AG04450 (cell line): Measurements from ENCODE around the gene PTPN3. TPM values are rescaled to one million over a fixed set of nuclear protein-coding genes. Genes with fewer than 3 reads are reported as not detected.

Experiments used
- CTCF ChIA-PET: fragments of 300-600, 350-600 bp; formaldehyde crosslinking; extraction: SDS; loops from one replicate; lab custom pipeline; 2022; ENCODE audit warnings: antibody characterized with exemption, inconsistent platforms; lab: Charles Lee
- POLR2A ChIA-PET: fragments of 350-600 bp; formaldehyde crosslinking; extraction: SDS; loops from one replicate; lab custom pipeline; 2021; ENCODE audit warnings: antibody characterized with exemption, inconsistent platforms; lab: Yijun Ruan, JAX
- DNase-seq: peaks from one replicate; pipeline ENCODE4 v3.0.0-alpha.2; 2011; ENCODE audit warnings: low read depth, low spot score
- H3K27ac ChIP-seq: one replicate; pipeline ENCODE4 v1.5.1; 2012; ENCODE audit warnings: low read depth, low read length, control low read depth
- H3K27me3 ChIP-seq: one replicate; pipeline ENCODE4 v1.6.0; 2012; ENCODE audit warnings: low read length; ENCODE audit not compliant: control insufficient read depth, insufficient read depth
- H3K4me3 ChIP-seq: 2 replicates; pipeline ENCODE4 v1.5.1; 2011; ENCODE audit warnings: mild to moderate bottlenecking, low read depth, low read length, control low read depth
- H3K9me3 ChIP-seq: 2 replicates; pipeline ENCODE4 v1.5.1; 2012; ENCODE audit warnings: low read length; ENCODE audit not compliant: control insufficient read depth, insufficient read depth
- polyA plus RNA-seq: library from polyadenylated mRNA; depleted of rRNA; stranded (reverse); fragments of >200 nt; gene quantifications from 2 replicates; pipeline ENCODE4 v1.2.3, GENCODE V29; 2011
- TF ChIP-seq, protein P1 (sequence below): IDR thresholded peaks from 2 replicates; pipeline ENCODE4 v1.5.1; 2011; ENCODE audit warnings: low read depth, low read length, control low read depth, inconsistent platforms

Gene PTPN3
- polyA plus RNA-seq, 1 experiment: 1.4 TPM

DNA sequence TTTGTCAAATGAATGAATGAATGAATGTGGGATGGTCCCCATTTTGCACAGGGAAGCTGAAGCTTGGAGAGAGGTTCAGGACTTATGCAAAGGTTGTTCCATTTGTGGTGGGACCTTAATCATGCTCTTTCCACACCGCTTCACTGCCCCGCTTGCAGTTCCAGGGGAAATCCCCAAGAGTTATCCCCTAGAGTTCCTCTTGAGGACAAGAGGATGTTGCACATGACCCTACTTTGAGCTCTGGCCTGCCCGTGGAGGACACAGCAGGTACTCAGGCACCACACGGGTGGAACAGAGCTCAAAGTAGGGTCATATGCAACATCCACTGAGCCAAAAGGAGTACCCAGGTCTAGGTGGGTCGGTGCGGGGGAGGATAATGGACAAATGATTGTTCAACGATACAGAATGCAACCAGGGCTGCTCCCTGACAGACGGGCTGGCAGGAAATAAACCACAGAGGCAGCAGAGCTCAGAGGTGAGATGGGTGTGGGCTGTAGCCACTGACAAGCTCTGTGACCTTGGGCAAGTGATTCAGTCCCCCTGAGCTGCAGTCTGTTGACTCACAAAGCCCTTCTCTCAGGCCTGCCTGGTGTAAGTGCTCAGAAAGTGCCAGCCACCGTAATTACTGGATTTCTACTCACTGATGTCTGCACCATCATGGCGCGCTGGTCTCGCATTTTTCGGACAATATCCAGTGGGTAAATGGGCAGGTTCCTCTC lies 116.9 kb downstream of the PTPN3 start:
- POLR2A ChIA-PET: no interaction called here
- no peak for DNase-seq
- no peak overlapping the region for H3K27ac ChIP-seq
- H3K27me3 ChIP-seq: no peaks in the 10 kb centered on the region
- CTCF ChIA-PET: interaction anchor here (1.7 kb wide), 1 partner anchor 60 kb away, joined by 4 read pairs; no protein-coding TSS in a partner anchor
- TF ChIP-seq, protein P1, sequence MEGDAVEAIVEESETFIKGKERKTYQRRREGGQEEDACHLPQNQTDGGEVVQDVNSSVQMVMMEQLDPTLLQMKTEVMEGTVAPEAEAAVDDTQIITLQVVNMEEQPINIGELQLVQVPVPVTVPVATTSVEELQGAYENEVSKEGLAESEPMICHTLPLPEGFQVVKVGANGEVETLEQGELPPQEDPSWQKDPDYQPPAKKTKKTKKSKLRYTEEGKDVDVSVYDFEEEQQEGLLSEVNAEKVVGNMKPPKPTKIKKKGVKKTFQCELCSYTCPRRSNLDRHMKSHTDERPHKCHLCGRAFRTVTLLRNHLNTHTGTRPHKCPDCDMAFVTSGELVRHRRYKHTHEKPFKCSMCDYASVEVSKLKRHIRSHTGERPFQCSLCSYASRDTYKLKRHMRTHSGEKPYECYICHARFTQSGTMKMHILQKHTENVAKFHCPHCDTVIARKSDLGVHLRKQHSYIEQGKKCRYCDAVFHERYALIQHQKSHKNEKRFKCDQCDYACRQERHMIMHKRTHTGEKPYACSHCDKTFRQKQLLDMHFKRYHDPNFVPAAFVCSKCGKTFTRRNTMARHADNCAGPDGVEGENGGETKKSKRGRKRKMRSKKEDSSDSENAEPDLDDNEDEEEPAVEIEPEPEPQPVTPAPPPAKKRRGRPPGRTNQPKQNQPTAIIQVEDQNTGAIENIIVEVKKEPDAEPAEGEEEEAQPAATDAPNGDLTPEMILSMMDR: no peak
- H3K9me3 ChIP-seq: no peaks in the 10 kb centered on the region
- no peak overlapping the region for H3K4me3 ChIP-seq

DNA sequence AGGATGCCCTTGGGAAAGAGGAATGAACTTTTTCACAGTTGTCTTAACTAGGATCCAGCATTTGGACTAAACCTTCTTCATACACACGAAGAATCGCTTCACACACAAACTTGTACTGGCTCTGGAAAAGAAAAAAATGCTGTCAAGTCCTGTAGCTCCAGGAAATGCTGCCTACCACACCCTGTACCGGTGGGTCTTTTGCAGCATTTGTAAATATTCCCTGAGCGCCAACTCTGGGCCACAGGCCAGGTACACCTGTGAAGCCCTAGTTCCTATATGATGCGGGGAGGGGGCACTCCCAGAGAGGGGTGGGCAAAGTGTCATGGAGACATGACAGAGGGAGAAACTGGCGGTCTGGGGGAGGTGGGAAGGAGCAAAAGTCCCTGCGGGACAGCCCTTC lies 118.6 kb downstream of the PTPN3 start:
- DNase-seq: no peak
- ChIA-PET CTCF (interaction anchor here (0.9 kb wide), 1 partner anchor 20 kb away, joined by 4 read pairs; no protein-coding TSS in a partner anchor), POLR2A (no interaction called here)
- Histone ChIP-seq H3K27ac (no peak overlapping the region), H3K9me3 (no peaks in the 10 kb centered on the region), H3K27me3 (no peaks in the 10 kb centered on the region), H3K4me3 (no peak overlapping the region)
- TF ChIP-seq, protein P1: no peak

DNA sequence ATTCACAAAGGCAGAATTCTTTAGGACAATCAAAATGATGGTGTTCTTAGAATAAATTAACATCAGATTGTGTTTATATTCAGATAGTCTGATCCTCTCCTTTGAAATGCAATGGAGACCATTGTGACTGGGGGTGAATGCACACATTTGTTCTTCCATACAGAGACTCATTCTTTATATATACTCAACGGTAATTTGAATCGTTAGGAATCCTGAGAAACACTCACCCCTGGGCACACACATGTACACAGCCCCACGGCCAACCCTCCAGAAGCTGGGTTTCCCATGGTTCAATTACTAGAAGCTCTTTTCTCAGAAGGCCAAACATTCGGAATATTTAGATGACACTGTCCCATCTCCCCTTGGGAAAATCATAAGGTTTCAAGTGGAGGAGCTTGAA lies 119.8 kb downstream of the PTPN3 start:
- TF ChIP-seq, protein P1: no peak
- ChIA-PET POLR2A (no interaction called here), CTCF (no interaction called here)
- H3K27me3 ChIP-seq: no peaks in the 10 kb centered on the region
- DNase-seq: no peak
- no peak overlapping the region for H3K27ac ChIP-seq
- no peak overlapping the region for H3K4me3 ChIP-seq
- no peaks in the 10 kb centered on the region; the same call in 1 of the 2 replicates for H3K9me3 ChIP-seq

DNA sequence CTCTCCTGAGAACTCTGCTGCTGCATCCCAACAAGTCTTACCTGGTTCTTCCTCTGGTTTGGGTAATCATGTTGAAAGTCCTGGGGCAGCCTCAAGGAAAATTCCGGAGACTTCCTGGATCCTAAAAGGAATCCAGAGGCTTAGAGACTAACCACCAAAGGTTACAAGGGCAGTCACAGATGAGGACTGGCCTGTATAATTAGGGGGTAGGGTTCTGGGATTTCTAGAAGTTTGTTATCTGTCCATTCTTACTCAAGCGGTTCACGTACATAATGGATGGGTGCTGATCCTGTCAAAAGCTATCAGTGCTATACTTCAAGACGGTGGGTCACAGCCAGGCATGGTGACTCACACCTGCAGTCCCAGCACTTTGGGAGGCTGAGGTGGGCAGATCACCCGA lies 125.9 kb downstream of the PTPN3 start:
- H3K4me3 ChIP-seq: no peak overlapping the region
- TF ChIP-seq, protein P1: no peak
- H3K27me3 ChIP-seq: peaks cover 4% of the 10 kb centered on the region
- POLR2A ChIA-PET: no interaction called here
- H3K9me3 ChIP-seq: no peaks in the 10 kb centered on the region; the same call in 1 of the 2 replicates
- CTCF ChIA-PET: no interaction called here
- H3K27ac ChIP-seq: no peak overlapping the region
- no peak for DNase-seq

DNA sequence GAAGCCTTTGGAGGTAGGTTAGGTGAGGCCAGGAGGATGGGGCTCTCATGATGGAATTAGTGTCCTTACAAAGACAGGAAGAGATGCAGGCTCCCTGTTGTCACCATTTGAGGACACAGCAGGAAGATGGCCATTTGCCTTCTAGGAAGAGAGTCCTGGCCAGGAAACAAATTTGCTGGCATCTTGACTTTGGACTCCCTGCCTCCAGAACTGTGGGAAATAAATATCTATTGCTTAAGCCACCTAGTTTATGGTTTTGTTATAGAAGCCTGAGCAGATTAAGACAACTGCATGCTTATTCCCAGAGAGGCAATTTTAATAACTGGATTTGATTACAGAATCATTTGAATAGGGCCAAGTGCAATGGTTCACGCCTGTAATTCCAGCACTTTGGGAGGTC lies 126.7 kb downstream of the PTPN3 start:
- peaks cover 4% of the 10 kb centered on the region for H3K27me3 ChIP-seq

More for the DNA sequence above, 126.7 kb downstream of the PTPN3 start:
- TF ChIP-seq, protein P1: no peak
- H3K27ac ChIP-seq: no peak overlapping the region
- POLR2A ChIA-PET: no interaction called here
- no peak for DNase-seq
- H3K9me3 ChIP-seq: no peaks in the 10 kb centered on the region; the same call in 1 of the 2 replicates
- CTCF ChIA-PET: no interaction called here
- H3K4me3 ChIP-seq: no peak overlapping the region
